Epithelial cell of esophagus (primary cell): ENCODE data around the gene PLET1.
A peak's percentile ranks its signal among the peaks of the same experiment; 100 is the strongest.

Experiments
- DNase-seq: peaks from one replicate; pipeline ENCODE4 v3.0.0; 2010; ENCODE audit warnings: low read depth
- H3K4me3 ChIP-seq: 2 replicates; pipeline ENCODE4 v1.5.1; 2011; ENCODE audit warnings: mild to moderate bottlenecking, low read length, control low read depth
- CTCF ChIP-seq: IDR thresholded peaks from 2 replicates; pipeline ENCODE4 v1.5.1; 2011; ENCODE audit warnings: low read depth, mild to moderate bottlenecking, low read length, control low read depth, inconsistent platforms; ENCODE audit not compliant: insufficient read depth; ENCODE audit errors: missing control alignments

Gene PLET1

DNA sequence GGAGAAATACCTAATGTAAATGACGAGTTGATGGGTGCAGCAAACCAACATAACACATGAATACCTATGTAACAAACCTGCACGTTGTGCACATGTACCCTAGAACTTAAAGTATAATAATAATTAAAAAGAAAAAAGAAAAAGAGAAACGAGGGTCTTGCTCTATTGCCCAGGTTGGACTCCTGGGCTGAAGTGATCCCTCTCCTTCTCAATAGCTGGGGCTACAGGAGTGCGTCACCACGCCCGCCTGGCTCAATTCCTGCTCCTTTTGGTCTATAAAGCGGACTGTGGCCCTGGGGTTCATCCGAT, 35.0 kb downstream of the PLET1 start:
- DNase-seq, result no peak
- H3K4me3 ChIP-seq, result peak overlapping the region; percentile 81
- TF ChIP-seq CTCF, result no peak

GRCh38 chr11:112223754-112224532, 36.7 kb downstream of the PLET1 start:
- no peak for DNase-seq
- TF ChIP-seq CTCF, result no peak
- no peak overlapping the region for H3K4me3 ChIP-seq

- TF ChIP-seq CTCF, result no peak
- H3K4me3 ChIP-seq, result no peak overlapping the region
- DNase-seq, result peak; percentile 78
Measured at GRCh38 chr11:112223121-112223520, 37.5 kb downstream of the PLET1 start.

- H3K4me3 ChIP-seq, result no peak overlapping the region
- no peak for TF ChIP-seq CTCF
- no peak for DNase-seq
Measured at GRCh38 chr11:112222303-112222702, 38.4 kb downstream of the PLET1 start.

- no peak for TF ChIP-seq CTCF
- no peak overlapping the region for H3K4me3 ChIP-seq
- peak; percentile 60 for DNase-seq
Measured at GRCh38 chr11:112221274-112221835, 39.3 kb downstream of the PLET1 start.

- peak; percentile 82 for DNase-seq
- H3K4me3 ChIP-seq, result no peak overlapping the region
- TF ChIP-seq CTCF, result peak; percentile 67
Measured at GRCh38 chr11:112219476-112220232, 41.0 kb downstream of the PLET1 start.
